ENCODE measurements around the gene LEPR.
A peak's percentile ranks its signal among the peaks of the same experiment; 100 is the strongest.

The LEPR gene

DNA sequence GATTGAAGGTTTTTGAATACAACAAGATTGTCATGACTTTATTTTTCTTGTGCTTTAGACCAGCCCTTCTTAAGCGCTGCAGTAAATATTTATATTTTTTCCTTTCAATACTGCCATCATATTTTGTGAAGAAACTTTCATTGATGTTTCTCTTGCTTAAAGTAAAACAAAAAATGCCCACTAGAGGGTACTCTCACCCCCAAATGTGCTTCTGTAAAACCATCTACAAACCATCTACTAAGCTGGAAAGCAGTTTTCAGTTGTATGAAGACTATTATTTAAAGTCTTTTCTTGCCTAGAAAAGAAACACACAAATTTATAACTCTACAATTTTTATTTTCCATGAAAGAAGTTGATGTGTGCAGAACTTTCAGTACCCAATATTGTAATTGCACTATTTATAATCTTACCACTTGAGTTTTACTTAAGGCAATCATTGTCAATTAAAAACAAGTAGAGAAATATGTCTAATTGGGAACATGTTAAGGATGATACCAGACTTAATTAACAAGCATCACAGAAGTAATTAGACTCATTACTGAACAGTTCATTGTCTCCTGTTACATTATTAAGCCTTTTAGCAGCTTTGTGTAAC, 10.7 kb downstream of the LEPR start:
- peak; percentile 36 for DNase-seq (ENCODE audit: low spot score)
- TF ChIP-seq, protein P1, sequence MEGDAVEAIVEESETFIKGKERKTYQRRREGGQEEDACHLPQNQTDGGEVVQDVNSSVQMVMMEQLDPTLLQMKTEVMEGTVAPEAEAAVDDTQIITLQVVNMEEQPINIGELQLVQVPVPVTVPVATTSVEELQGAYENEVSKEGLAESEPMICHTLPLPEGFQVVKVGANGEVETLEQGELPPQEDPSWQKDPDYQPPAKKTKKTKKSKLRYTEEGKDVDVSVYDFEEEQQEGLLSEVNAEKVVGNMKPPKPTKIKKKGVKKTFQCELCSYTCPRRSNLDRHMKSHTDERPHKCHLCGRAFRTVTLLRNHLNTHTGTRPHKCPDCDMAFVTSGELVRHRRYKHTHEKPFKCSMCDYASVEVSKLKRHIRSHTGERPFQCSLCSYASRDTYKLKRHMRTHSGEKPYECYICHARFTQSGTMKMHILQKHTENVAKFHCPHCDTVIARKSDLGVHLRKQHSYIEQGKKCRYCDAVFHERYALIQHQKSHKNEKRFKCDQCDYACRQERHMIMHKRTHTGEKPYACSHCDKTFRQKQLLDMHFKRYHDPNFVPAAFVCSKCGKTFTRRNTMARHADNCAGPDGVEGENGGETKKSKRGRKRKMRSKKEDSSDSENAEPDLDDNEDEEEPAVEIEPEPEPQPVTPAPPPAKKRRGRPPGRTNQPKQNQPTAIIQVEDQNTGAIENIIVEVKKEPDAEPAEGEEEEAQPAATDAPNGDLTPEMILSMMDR (IDR thresholded peaks at IDR 0.05; ENCODE audit: extremely low read depth, insufficient read depth, missing control alignments): peak; percentile 49
- in situ Hi-C loops (cut with MboI; ENCODE audit: low pct_unique_long_range_greater_than_20kb, low sequenced_read_pairs, unreplicated experiment): no loop called here

DNA sequence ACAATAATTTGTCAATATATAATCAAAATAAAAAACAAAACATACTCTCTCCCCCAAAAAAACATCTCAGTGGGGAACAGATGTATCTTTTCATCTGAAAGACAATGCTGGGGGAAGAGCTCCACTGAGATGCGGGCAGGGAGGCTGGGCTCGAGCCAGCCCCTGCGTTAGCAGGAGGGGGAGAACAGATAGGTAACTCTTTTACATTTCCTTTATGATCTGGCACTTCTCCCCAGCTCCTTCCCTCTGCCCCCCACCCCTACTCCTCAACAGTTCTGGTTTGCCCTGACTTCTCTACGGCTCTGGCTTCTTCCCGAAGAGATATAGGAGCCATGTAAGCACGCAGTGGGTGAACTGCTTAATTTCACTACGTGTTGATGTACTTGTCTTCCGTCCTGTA, 12.4 kb downstream of the LEPR start:
- no peak for DNase-seq (ENCODE audit: low spot score)
- TF ChIP-seq, protein P1 (IDR thresholded peaks at IDR 0.05; ENCODE audit: extremely low read depth, insufficient read depth, missing control alignments): no peak
- in situ Hi-C loops (cut with MboI; ENCODE audit: low pct_unique_long_range_greater_than_20kb, low sequenced_read_pairs, unreplicated experiment): no loop called here

DNA sequence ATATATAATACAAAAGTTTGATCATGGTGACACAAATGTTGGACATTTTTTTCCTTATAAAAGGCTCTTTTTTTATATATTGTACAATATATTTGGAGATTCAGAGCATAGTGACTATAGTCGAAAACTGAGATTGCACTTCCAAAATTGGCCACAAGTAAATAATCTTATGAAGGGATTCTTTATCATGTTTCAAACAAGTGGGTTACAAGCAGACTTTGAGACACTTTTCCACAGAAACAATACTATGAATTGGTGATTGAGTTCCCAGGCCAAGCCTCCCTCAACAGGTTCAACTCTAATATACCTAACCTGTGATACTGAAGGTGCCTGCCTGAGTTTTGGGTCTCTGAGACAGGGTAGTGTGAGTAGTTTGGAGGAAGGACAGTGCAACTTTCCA, 13.8 kb downstream of the LEPR start:
- in situ Hi-C loops (cut with MboI; ENCODE audit: low pct_unique_long_range_greater_than_20kb, low sequenced_read_pairs, unreplicated experiment): no loop called here
- no peak for DNase-seq (ENCODE audit: low spot score)
- TF ChIP-seq, protein P1 (IDR thresholded peaks at IDR 0.05; ENCODE audit: extremely low read depth, insufficient read depth, missing control alignments): no peak

DNA sequence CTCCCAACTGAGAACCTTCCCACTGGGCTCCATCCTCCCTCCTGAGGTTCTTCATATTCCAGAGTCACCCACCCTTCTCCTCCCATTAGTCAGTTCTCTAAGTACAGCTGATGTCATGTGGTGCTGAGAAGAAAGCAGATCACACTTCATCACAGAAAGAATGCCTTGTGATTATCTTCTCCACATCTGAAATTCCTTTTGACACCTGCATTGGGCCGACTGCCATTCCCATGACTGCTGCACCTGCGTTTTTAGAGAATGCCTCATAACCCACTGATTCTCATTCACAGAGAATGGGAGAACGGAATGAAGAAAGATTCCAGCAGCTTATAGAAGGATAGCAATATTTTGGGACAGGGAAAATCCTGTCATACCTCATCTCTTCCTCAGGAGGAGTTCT, 14.3 kb downstream of the LEPR start:
- DNase-seq (ENCODE audit: low spot score): no peak
- in situ Hi-C loops (cut with MboI; ENCODE audit: low pct_unique_long_range_greater_than_20kb, low sequenced_read_pairs, unreplicated experiment): no loop called here
- TF ChIP-seq, protein P1 (IDR thresholded peaks at IDR 0.05; ENCODE audit: extremely low read depth, insufficient read depth, missing control alignments): no peak

DNA sequence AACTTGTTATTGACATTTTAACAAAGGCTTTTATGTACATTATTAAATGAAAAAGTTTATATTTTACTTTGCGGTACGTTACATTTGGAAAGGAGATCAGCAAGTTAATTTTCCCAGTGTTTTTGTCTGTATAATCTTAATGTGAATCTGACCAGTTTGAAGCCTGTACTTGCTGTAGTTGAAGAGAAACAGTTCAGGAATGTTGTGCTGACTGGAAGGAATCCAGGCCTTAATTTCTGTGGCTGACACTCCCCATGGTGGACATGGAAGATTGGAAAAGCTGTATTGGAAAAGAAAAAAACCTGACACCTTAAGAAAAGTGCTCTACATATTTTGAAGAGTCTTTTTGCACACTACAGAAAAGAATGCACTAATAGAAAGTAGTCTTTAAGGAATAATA, 15.5 kb downstream of the LEPR start:
- in situ Hi-C loops (cut with MboI; ENCODE audit: low pct_unique_long_range_greater_than_20kb, low sequenced_read_pairs, unreplicated experiment): no loop called here
- DNase-seq (ENCODE audit: low spot score): no peak
- TF ChIP-seq, protein P1 (IDR thresholded peaks at IDR 0.05; ENCODE audit: extremely low read depth, insufficient read depth, missing control alignments): no peak

DNA sequence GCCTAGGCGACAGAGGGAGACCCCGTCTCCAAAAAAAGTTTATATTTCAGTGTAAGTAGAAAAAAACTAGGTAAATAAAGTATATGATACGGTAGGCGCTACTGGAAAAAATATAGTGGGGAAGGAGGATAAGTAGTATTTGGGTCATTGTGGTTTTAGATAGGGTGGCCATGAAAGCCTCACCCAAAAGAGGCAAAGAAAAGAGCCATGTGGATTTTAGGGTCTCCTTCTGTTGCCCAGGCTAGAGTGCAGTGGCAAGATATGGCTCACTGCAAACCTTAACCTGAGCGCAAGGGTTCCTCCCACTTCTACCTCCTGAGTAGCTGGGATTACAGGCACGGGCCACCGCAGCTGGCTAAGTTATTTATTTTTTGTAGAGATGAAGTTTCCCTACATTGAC, 17.1 kb downstream of the LEPR start:
- TF ChIP-seq, protein P1 (IDR thresholded peaks at IDR 0.05; ENCODE audit: extremely low read depth, insufficient read depth, missing control alignments): no peak
- no peak for DNase-seq (ENCODE audit: low spot score)
- in situ Hi-C loops (cut with MboI; ENCODE audit: low pct_unique_long_range_greater_than_20kb, low sequenced_read_pairs, unreplicated experiment): no loop called here

Measured in GM13977 (cell line).